K562 (cell line): ENCODE data around the gene SCFD1. TPM values are rescaled to one million over a fixed set of nuclear protein-coding genes. Genes with fewer than 3 reads are reported as not detected.
A peak's percentile ranks its signal among the peaks of the same experiment; 100 is the strongest.

Experiments used
- ATAC-seq: fragments of 200-7000 bp; cut with Tn5 transposase; 3 replicates; pipeline ENCODE4 v1.9.1; 2020; ENCODE audit warnings: moderate library complexity
- BruUV-seq: library from RNA; stranded (reverse); fragments of 400-500 nt; replicated peaks from 2 replicates; lab custom pipeline; 2021; lab: Mats Ljungman, UMichigan
- CTCF ChIA-PET: fragments of 300-600 bp; formaldehyde crosslinking; extraction: SDS; loops from one replicate; lab custom pipeline; 2021; ENCODE audit warnings: low intra/inter-chr PET ratio; lab: Yijun Ruan, JAX
- POLR2A ChIA-PET: fragments of 300-600, 350-650 bp; sonication (Branson Sonifier 250); formaldehyde crosslinking; extraction: SDS; loops from one replicate; lab custom pipeline; 2021; ENCODE audit warnings: antibody characterized with exemption, inconsistent platforms; lab: Yijun Ruan, JAX
- DNase-seq, 4 experiments: peaks; one replicate each; pipeline versions ENCODE4 v3.0.0 to v3.0.0-alpha.2; 2011 to 2018; ENCODE audit warnings: low spot score in 3 of 4, mixed read lengths in 3 of 4; ENCODE audit errors: extremely low read depth in 1 of 4
- FAIRE-seq: peaks from 2 replicates; lab custom pipeline; 2011; peaks lifted over from hg19 to GRCh38; lab: Jason Lieb, UNC
- H2AFZ ChIP-seq: 2 replicates; pipeline ENCODE4 v1.6.0; 2011; ENCODE audit warnings: low read depth, low read length, control low read depth, inconsistent platforms
- H3K27ac ChIP-seq: fragments of 200-600 bp; 3 replicates; pipeline ENCODE4 v1.8.0; 2011; ENCODE audit warnings: low read depth, mild to moderate bottlenecking, control low read depth, inconsistent platforms, low read length, moderate library complexity, mixed read lengths; ENCODE audit errors: extremely low read depth
- H3K27me3 ChIP-seq, 2 experiments: fragments of 300-600 bp in 1 of 2; 2 replicates in 1 of 2; 3 replicates in 1 of 2; pipeline versions ENCODE4 v1.6.0 to v1.8.0; 2011; ENCODE audit warnings: inconsistent platforms in 2 of 2, low read length in 2 of 2, mild to moderate bottlenecking in 1 of 2, mixed read lengths in 1 of 2, moderate library complexity in 1 of 2; ENCODE audit not compliant: control insufficient read depth in 2 of 2, insufficient read depth in 2 of 2
- H3K36me3 ChIP-seq: fragments of 300-600 bp; 3 replicates; pipeline ENCODE4 v1.8.0; 2011; ENCODE audit warnings: mild to moderate bottlenecking, low read length, inconsistent platforms; ENCODE audit not compliant: control insufficient read depth, insufficient read depth
- H3K4me1 ChIP-seq, 2 experiments: fragments of 200-600 bp in 1 of 2; replicated peaks in 1 of 2; 2 replicates in 1 of 2; 3 replicates in 1 of 2; pipeline versions ENCODE4 v1.5.1 to v1.8.0; 2011; ENCODE audit warnings: inconsistent platforms in 2 of 2, low read length in 2 of 2, mild to moderate bottlenecking in 1 of 2, mixed read lengths in 1 of 2, moderate library complexity in 1 of 2; ENCODE audit not compliant: control insufficient read depth in 2 of 2, insufficient read depth in 2 of 2
- H3K4me2 ChIP-seq: 2 replicates; pipeline ENCODE4 v1.6.1; 2011; ENCODE audit warnings: low read length, control low read depth, inconsistent platforms, mixed read lengths; ENCODE audit not compliant: insufficient read depth
- H3K4me3 ChIP-seq: fragments of 200-600 bp; sonication (generic), shearing (Covaris generic); 2 replicates; pipeline ENCODE4 v1.5.1; 2016; ENCODE audit warnings: control low read depth, inconsistent platforms
- H3K79me2 ChIP-seq: fragments of 200-600 bp; 3 replicates; pipeline ENCODE4 v1.8.0; 2011; ENCODE audit warnings: low read length, inconsistent platforms; ENCODE audit not compliant: control insufficient read depth, insufficient read depth
- H3K9ac ChIP-seq, 2 experiments: 2 replicates each; pipeline versions ENCODE4 v1.6.0 to v1.6.1; 2011; ENCODE audit warnings: low read depth in 2 of 2, low read length in 2 of 2, control low read depth in 1 of 2, inconsistent platforms in 1 of 2, mild to moderate bottlenecking in 1 of 2, mixed read lengths in 1 of 2; ENCODE audit not compliant: insufficient read depth in 1 of 2
- H3K9me1 ChIP-seq: one replicate; pipeline ENCODE4 v1.6.0; 2011; ENCODE audit warnings: inconsistent platforms, mild to moderate bottlenecking, low read length, moderate library complexity; ENCODE audit not compliant: control insufficient read depth, insufficient read depth
- H3K9me3 ChIP-seq: replicated peaks from 2 replicates; pipeline ENCODE4 v1.5.1; 2011; ENCODE audit warnings: low read depth, low read length, inconsistent platforms; ENCODE audit not compliant: control insufficient read depth, insufficient read depth
- H4K20me1 ChIP-seq: replicated peaks from 2 replicates; pipeline ENCODE4 v1.6.1; 2011; ENCODE audit warnings: low read length, inconsistent platforms, mixed read lengths; ENCODE audit not compliant: control insufficient read depth, insufficient read depth
- CHCHD3 ChIP-seq: fragments of 250-450 bp; sonication (Bioruptor Pico); IDR thresholded peaks from 2 replicates; pipeline ENCODE4 v2.1.2; 2022; ENCODE audit warnings: mild to moderate bottlenecking
- CREB1 ChIP-seq, 2 experiments: sonication (generic) in 1 of 2; formaldehyde crosslinking in 1 of 2; IDR thresholded peaks; 2 replicates each; pipeline versions ENCODE4 v1.6.1 to v1.8.0; 2012 to 2022; ENCODE audit warnings: inconsistent platforms in 1 of 2, mild to moderate bottlenecking in 1 of 2, missing genetic modification reagents in 1 of 2, moderate library complexity in 1 of 2
- LARP7 ChIP-seq: fragments of 450-650 bp; IDR thresholded peaks from 2 replicates; pipeline ENCODE4 v1.6.1; 2016
- PHB2 ChIP-seq: fragments of 450-650 bp; IDR thresholded peaks from 2 replicates; pipeline ENCODE4 v1.6.1; 2017; ENCODE audit warnings: low read depth
- POLR3G ChIP-seq: IDR thresholded peaks from 2 replicates; pipeline ENCODE4 v1.6.1; 2011; ENCODE audit not compliant: insufficient read length, insufficient replicate concordance; ENCODE audit errors: extremely low read depth
- ZNF133 ChIP-seq: fragments of 250-450 bp; sonication (Bioruptor Pico); IDR thresholded peaks from 2 replicates; pipeline ENCODE4 v1.4.0; 2020; ENCODE audit warnings: mild to moderate bottlenecking
- ZNF146 ChIP-seq: IDR thresholded peaks from one replicate; pipeline ENCODE4 v1.6.1; 2018; ENCODE audit warnings: missing compliant biosample characterization; ENCODE audit not compliant: unreplicated experiment
- ZNF830 ChIP-seq: fragments of 250-450 bp; sonication (Bioruptor Pico); IDR thresholded peaks from 2 replicates; pipeline ENCODE4 v1.5.0; 2021; ENCODE audit warnings: mild to moderate bottlenecking
- WGBS: fragments of 100-300 bp; shearing (Covaris generic); methylation state at CpG from one replicate; pipeline ENCODE4 v1.1.6; 2016; ENCODE audit warnings: low coverage, mixed read lengths; ENCODE audit not compliant: insufficient coverage; ENCODE audit errors: missing lambda C conversion rate; 5-methylcytosine and 5-hydroxymethylcytosine counted together
- in situ Hi-C: fragments of 300-500 bp; cut with MboI; formaldehyde crosslinking; loops from 4 replicates; pipeline ENCODE4 v1.15.0; 2018; ENCODE audit warnings: inconsistent platforms, mixed read lengths
- intact Hi-C: fragments of 100-400 bp; cut with micrococcal nuclease; formaldehyde crosslinking; loops from 2 replicates; pipeline ENCODE4 v1.14.2; 2022
- polyA plus RNA-seq, 8 experiments: library from polyadenylated mRNA; depleted of rRNA in 4 of 8; stranded (reverse) in 5 of 8; unstranded in 3 of 8; fragments of >200 nt; fragmentation: Nextera tagmentation in 2 of 8; fragmentation: Illumina TruSeq in 1 of 8; extraction: Ambion mirVana in 2 of 8; extraction: Trizol in 1 of 8; gene quantifications; 2 replicates each; pipeline versions ENCODE4 v1.2.1 to v1.2.3, GENCODE V29; 2011 to 2014; ENCODE audit warnings: inconsistent platforms in 1 of 8, missing spikeins in 1 of 8
- total RNA-seq, 7 experiments: library from RNA; depleted of rRNA in 6 of 7; stranded (reverse); fragments of >200 nt in 6 of 7; fragmentation: Illumina TruSeq in 2 of 7; extraction: Trizol in 2 of 7; gene quantifications; 2 replicates each; pipeline versions ENCODE4 v1.2.1 to v1.2.3, GENCODE V29; 2011 to 2021; ENCODE audit warnings: low replicate concordance in 1 of 7
- TF ChIP-seq, protein P1 (sequence below): fragments of 250-450 bp; sonication (Bioruptor Pico); IDR thresholded peaks from 2 replicates; pipeline ENCODE4 v1.4.0; 2020; ENCODE audit warnings: borderline replicate concordance

The SCFD1 gene
- total and polyA plus RNA-seq, 9 of the 15 experiments (the other 6 are each of a cell fraction or from before 2014, with no cell fraction given): 48.9 to 112 (median 75.2) TPM

GRCh38 chr14:30770376-30770775 is 148.3 kb downstream of the SCFD1 start:
- CTCF ChIA-PET: no interaction called here

More at GRCh38 chr14:30770376-30770775, 148.3 kb downstream of the SCFD1 start:
- in situ Hi-C loops (no loop called here), intact Hi-C loops (no loop called here)
- no peak for TF ChIP-seq POLR3G
- no peak for TF ChIP-seq PHB2
- TF ChIP-seq, protein P1, sequence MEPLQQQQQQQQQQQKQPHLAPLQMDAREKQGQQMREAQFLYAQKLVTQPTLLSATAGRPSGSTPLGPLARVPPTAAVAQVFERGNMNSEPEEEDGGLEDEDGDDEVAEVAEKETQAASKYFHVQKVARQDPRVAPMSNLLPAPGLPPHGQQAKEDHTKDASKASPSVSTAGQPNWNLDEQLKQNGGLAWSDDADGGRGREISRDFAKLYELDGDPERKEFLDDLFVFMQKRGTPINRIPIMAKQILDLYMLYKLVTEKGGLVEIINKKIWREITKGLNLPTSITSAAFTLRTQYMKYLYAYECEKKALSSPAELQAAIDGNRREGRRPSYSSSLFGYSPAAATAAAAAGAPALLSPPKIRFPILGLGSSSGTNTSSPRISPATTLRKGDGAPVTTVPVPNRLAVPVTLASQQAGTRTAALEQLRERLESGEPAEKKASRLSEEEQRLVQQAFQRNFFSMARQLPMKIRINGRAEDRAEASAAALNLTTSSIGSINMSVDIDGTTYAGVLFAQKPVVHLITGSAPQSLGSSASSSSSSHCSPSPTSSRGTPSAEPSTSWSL (CRISPR knock-in tag): no peak
- no peak for TF ChIP-seq CREB1 (IDR thresholded peaks at IDR 0.05)
- TF ChIP-seq CREB1 (CRISPR knock-in tag; IDR thresholded peaks at IDR 0.05): no peak
- no peak for TF ChIP-seq ZNF146 (CRISPR knock-in tag)
- TF ChIP-seq ZNF830: no peak
- TF ChIP-seq LARP7: no peak
- no peak for TF ChIP-seq CHCHD3 (CRISPR knock-in tag)
- no peak for TF ChIP-seq ZNF133 (CRISPR knock-in tag)
- H4K20me1 ChIP-seq: no peaks in the 10 kb centered on the region
- no TSS peak for BruUV-seq
- H2AFZ ChIP-seq: peak overlapping the region; percentile 44; the same call in 1 of the 2 replicates
- H3K4me3 ChIP-seq: no peak overlapping the region
- POLR2A ChIA-PET: interaction anchor here (0.7 kb wide), 1 partner anchor 26 kb away, joined by 3 read pairs; no protein-coding TSS in a partner anchor
- H3K4me2 ChIP-seq: no peak overlapping the region
- peaks cover 0 to 8% of the 10 kb centered on the region in 2 experiments; a peak in 3 of 5 replicates for H3K27me3 ChIP-seq
- DNase-seq (no peak), ATAC-seq (no peak), FAIRE-seq (no peak)
- no peaks in the 10 kb centered on the region for H3K9me3 ChIP-seq
- H3K9ac ChIP-seq: no peak overlapping the region
- H3K27ac ChIP-seq: no peak overlapping the region
- no peaks in the 10 kb centered on the region for H3K36me3 ChIP-seq
- WGBS: 0% methylated on average over 3 of the region's 6 CpGs
- no peaks in the 10 kb centered on the region for H3K9me1 ChIP-seq
- no peaks in the 10 kb centered on the region for H3K79me2 ChIP-seq
- H3K4me1 ChIP-seq: no peaks in the 10 kb centered on the region
